Cardiac septum (tissue), 1 donor: Measurements from ENCODE around the gene PRR15L. TPM values are rescaled to one million over a fixed set of nuclear protein-coding genes. Genes with fewer than 3 reads are reported as not detected.
"Not testable (repeated sequence)": the region's sequence is repeated elsewhere in the genome, so short reads cannot be mapped to it uniquely, and the experiment has no call there.

ENCODE experiments used
- DNase-seq: peaks from one replicate; pipeline ENCODE4 v3.0.0-alpha.2; 2020; ENCODE audit warnings: low spot score
- intact Hi-C: fragments of 100-400 bp; cut with DNase I; formaldehyde crosslinking; loops from one replicate; pipeline ENCODE4 v1.14.0; 2022
- total RNA-seq: library from RNA; stranded (reverse); fragmentation: NEBNext Ultra II Directional; extraction: Animal tissue kit (Norgen Biotek cat#: 25700); gene quantifications from one replicate; pipeline ENCODE4 v1.2.1, GENCODE V29; 2021
- donor health status: DM: no; HTN: no; CAD: no.

PRR15L gene
- total RNA-seq, 1 donor from 2014 or later = not detected

GRCh38 chr17:47942568-47942967 lies 15.1 kb downstream of the PRR15L start:
- DNase-seq = no peak
- intact Hi-C loops = no loop called here

- intact Hi-C loops = no loop called here
- DNase-seq = no peak
Measured at GRCh38 chr17:47942096-47942510, 15.6 kb downstream of the PRR15L start.

GRCh38 chr17:47941246-47942095 lies 16.2 kb downstream of the PRR15L start, which contains the start of gene PNPO:
TSS of gene PNPO (plus strand) at chr17:47941571. CDS start at chr17:47941676, 105 bp downstream.
- intact Hi-C loops = loop anchor here (1.0 kb wide), 1 partner anchor 46 kb away; no protein-coding TSS in a partner anchor
- peak; percentile 97 for DNase-seq

- DNase-seq = no peak
- intact Hi-C loops = no loop called here
Measured at GRCh38 chr17:47937941-47938340, 19.7 kb downstream of the PRR15L start.

GRCh38 chr17:47935961-47936360 lies 21.7 kb downstream of the PRR15L start:
- intact Hi-C loops = no loop called here
- DNase-seq = no peak

GRCh38 chr17:47935468-47935867 lies 22.2 kb downstream of the PRR15L start:
- intact Hi-C loops, DNase-seq: not testable (repeated sequence)

- DNase-seq = no peak
- intact Hi-C loops = no loop called here
Measured at GRCh38 chr17:47934856-47935255, 22.8 kb downstream of the PRR15L start.

GRCh38 chr17:47931848-47932247 lies 25.8 kb downstream of the PRR15L start:
- intact Hi-C loops = no loop called here
- no peak for DNase-seq

GRCh38 chr17:47929218-47930000 lies 28.3 kb downstream of the PRR15L start:
- DNase-seq = no peak
- intact Hi-C loops = no loop called here

- no peak for DNase-seq
- intact Hi-C loops = no loop called here
Measured at GRCh38 chr17:47928415-47928814, 29.3 kb downstream of the PRR15L start.

GRCh38 chr17:47927821-47928400 lies 29.8 kb downstream of the PRR15L start:
- intact Hi-C loops = no loop called here

GRCh38 chr17:47925678-47925988 lies 32.0 kb downstream of the PRR15L start:
- no peak for DNase-seq
- intact Hi-C loops = no loop called here

More at GRCh38 chr17:47927821-47928400, 29.8 kb downstream of the PRR15L start:
- no peak for DNase-seq

GRCh38 chr17:47924785-47925677 lies 32.7 kb downstream of the PRR15L start:
- intact Hi-C loops = no loop called here
- no peak for DNase-seq

GRCh38 chr17:47919889-47920288 lies 37.8 kb downstream of the PRR15L start:
- DNase-seq, intact Hi-C loops: not testable (repeated sequence)

GRCh38 chr17:47918991-47919390 lies 38.7 kb downstream of the PRR15L start:
- no peak for DNase-seq
- intact Hi-C loops = no loop called here

- DNase-seq = no peak
- intact Hi-C loops = no loop called here
Measured at GRCh38 chr17:47918006-47918405, 39.7 kb downstream of the PRR15L start.

GRCh38 chr17:47917581-47917980 lies 40.1 kb downstream of the PRR15L start:
- no peak for DNase-seq
- intact Hi-C loops = no loop called here

- no peak for DNase-seq
- intact Hi-C loops = no loop called here
Measured at GRCh38 chr17:47916489-47917208, 41.0 kb downstream of the PRR15L start.
